ENCODE results near the gene ZNF563. TPM values are rescaled to one million over a fixed set of nuclear protein-coding genes. Genes with fewer than 3 reads are reported as not detected.

ZNF563 gene
- total RNA-seq, 2 experiments from 2014 or later = 4.5 to 5.1 TPM

- H3K27me3 Mint-ChIP-seq = no peaks in the 10 kb centered on the region
- intact Hi-C loops (cut with DNase I, micrococcal nuclease) = loop anchor here (1.0 to 10.0 kb wide), 6 partner anchors 39 to 148 kb away; partner anchors contain the start of genes ZNF443 (in 2 of the 2), ZNF136 (in 1 of the 2) and ZNF563 (in 1 of the 2)
- POLR2A ChIA-PET = interaction anchor here (0.6 to 4.9 kb wide), 11 partner anchors 16 to 370 kb away, joined by 3 to 64 read pairs (median 4); partner anchors contain the start of genes ZNF136, ZNF442, ZNF563 and ZNF564
- CTCF ChIA-PET = interaction anchor here (0.8 kb wide), 1 partner anchor 12 kb away, joined by 4 read pairs; no protein-coding TSS in a partner anchor
- Histone ChIP-seq H3K36me3 (ENCODE audit: insufficient read depth, low read length) (peaks cover 3% of the 10 kb centered on the region), H3K9me3 (ENCODE audit: control insufficient read depth in 1 of 2, insufficient read depth in 1 of 2, low read length in 2 of 2) (no peaks in the 10 kb centered on the region), H3K27me3 (ENCODE audit: control insufficient read depth in 1 of 2, insufficient read depth in 2 of 2, low read length in 2 of 2) (no peaks in the 10 kb centered on the region), H3K4me1 (ENCODE audit: insufficient read depth, low read length) (peaks cover 46% of the 10 kb centered on the region), H3K27ac (ENCODE audit: low read depth in 1 of 2, low read length in 2 of 2) (peak within 1 kb of the TSS; percentile 78 to 92), H3K4me3 (ENCODE audit: low read length) (peak within 1 kb of the TSS; percentile 96)
- TF ChIP-seq CTCF (IDR thresholded peaks at IDR 0.05) = no peak
- H3K9me3 Mint-ChIP-seq = no peaks in the 10 kb centered on the region
- peaks cover 41% of the 10 kb centered on the region for H3K4me1 Mint-ChIP-seq (ENCODE audit: low read depth)
- ATAC-seq (ENCODE audit: poor library complexity) (peak; percentile 95), DNase-seq (peak; percentile 88 to 99 (median 94))
- H3K27ac Mint-ChIP-seq = peak within 1 kb of the TSS; percentile 99
- H3K36me3 Mint-ChIP-seq (ENCODE audit: low read depth) = peaks cover 34% of the 10 kb centered on the region
- H3K4me3 Mint-ChIP-seq = peak within 1 kb of the TSS; percentile 98
These were observed 38.9 kb downstream of the ZNF563 start, which contains the start of gene ZNF44 for GRCh38 chr19:12294249-12295158. TSS of gene ZNF44 (minus strand) at chr19:12294883. CDS start at chr19:12294694, 189 bp downstream.

- no peaks in the 10 kb centered on the region for H3K9me3 ChIP-seq (ENCODE audit: control insufficient read depth in 1 of 2, insufficient read depth in 1 of 2, low read length in 2 of 2)
- Mint-ChIP-seq H3K27ac (peak overlapping the region; percentile 99), H3K4me1 (ENCODE audit: low read depth) (peaks cover 48% of the 10 kb centered on the region), H3K36me3 (ENCODE audit: low read depth) (peaks cover 41% of the 10 kb centered on the region), H3K9me3 (no peaks in the 10 kb centered on the region), H3K27me3 (no peaks in the 10 kb centered on the region), H3K4me3 (peak overlapping the region; percentile 98)
- ChIA-PET CTCF (interaction anchor here (0.8 kb wide), 1 partner anchor 11 kb away, joined by 4 read pairs; no protein-coding TSS in a partner anchor), POLR2A (interaction anchor here (0.6 to 4.9 kb wide), 5 partner anchors 20 to 184 kb away, joined by 3 to 64 read pairs (median 3); partner anchors contain the start of genes ZNF136 and ZNF563)
- peak overlapping the region; percentile 78 to 92 for H3K27ac ChIP-seq (ENCODE audit: low read depth in 1 of 2, low read length in 2 of 2)
- TF ChIP-seq CTCF (IDR thresholded peaks at IDR 0.05) = no peak
- intact Hi-C loops (cut with DNase I, micrococcal nuclease) = loop anchor here (1.0 to 10.0 kb wide), 5 partner anchors 39 to 148 kb away; partner anchors contain the start of genes ZNF443 (in 2 of the 2) and ZNF563 (in 1 of the 2)
- DNase-seq = peak in 13 of 14 experiments; percentile 29 to 85 (median 52)
- peaks cover 3% of the 10 kb centered on the region for H3K36me3 ChIP-seq (ENCODE audit: insufficient read depth, low read length)
- no peaks in the 10 kb centered on the region for H3K27me3 ChIP-seq (ENCODE audit: control insufficient read depth in 1 of 2, insufficient read depth in 2 of 2, low read length in 2 of 2)
- peak overlapping the region; percentile 96 for H3K4me3 ChIP-seq (ENCODE audit: low read length)
- peak; percentile 7 for ATAC-seq (ENCODE audit: poor library complexity)
- peaks cover 53% of the 10 kb centered on the region for H3K4me1 ChIP-seq (ENCODE audit: insufficient read depth, low read length)
These were observed 39.6 kb downstream of the ZNF563 start for GRCh38 chr19:12293777-12294248.

GRCh38 chr19:12289790-12290065 is 43.7 kb downstream of the ZNF563 start:
- H3K27ac ChIP-seq (ENCODE audit: low read depth in 1 of 2, low read length in 2 of 2) = peak overlapping the region; percentile 31 to 84
- ATAC-seq (ENCODE audit: poor library complexity) (no peak), DNase-seq (peak in 1 of 14 experiments; percentile 13)
- H3K27ac Mint-ChIP-seq = peak overlapping the region; percentile 99
- H3K4me1 Mint-ChIP-seq (ENCODE audit: low read depth) = peaks cover 60% of the 10 kb centered on the region
- intact Hi-C loops (cut with DNase I, micrococcal nuclease) = loop anchor here (1.0 to 10.0 kb wide), 4 partner anchors 43 to 153 kb away; partner anchors contain the start of gene ZNF443 (in 1 of the 2)
- H3K9me3 Mint-ChIP-seq = no peaks in the 10 kb centered on the region
- POLR2A ChIA-PET = interaction anchor here (0.6 to 5.4 kb wide), 8 partner anchors 10 to 452 kb away, joined by 3 to 59 read pairs (median 4); partner anchors contain the start of genes ZNF136 and ZNF563
- H3K4me3 ChIP-seq (ENCODE audit: low read length) = no peak overlapping the region
- peaks cover 54% of the 10 kb centered on the region for H3K36me3 Mint-ChIP-seq (ENCODE audit: low read depth)
- peaks cover 65% of the 10 kb centered on the region for H3K4me1 ChIP-seq (ENCODE audit: insufficient read depth, low read length)
- H3K4me3 Mint-ChIP-seq = peak overlapping the region; percentile 79
- no peaks in the 10 kb centered on the region for H3K27me3 Mint-ChIP-seq
- TF ChIP-seq CTCF (IDR thresholded peaks at IDR 0.05) = no peak
- peaks cover 0 to 10% of the 10 kb centered on the region in 2 experiments for H3K9me3 ChIP-seq (ENCODE audit: control insufficient read depth in 1 of 2, insufficient read depth in 1 of 2, low read length in 2 of 2)
- CTCF ChIA-PET = interaction anchor here (0.6 kb wide), 1 partner anchor 169 kb away, joined by 3 read pairs; no protein-coding TSS in a partner anchor
- H3K36me3 ChIP-seq (ENCODE audit: insufficient read depth, low read length) = peaks cover 3% of the 10 kb centered on the region
- no peaks in the 10 kb centered on the region for H3K27me3 ChIP-seq (ENCODE audit: control insufficient read depth in 1 of 2, insufficient read depth in 2 of 2, low read length in 2 of 2)
